Raji (cell line): ENCODE results near the gene PTPRM.

ENCODE experiments used
- POLR2A ChIP-seq: IDR thresholded peaks from 2 replicates; pipeline ENCODE4 v1.6.1; 2011; ENCODE audit warnings: low read depth, low read length, control low read depth; ENCODE audit not compliant: insufficient read depth

Gene PTPRM

GRCh38 chr18:7859122-7859521 lies 292.0 kb downstream of the PTPRM start:
- TF ChIP-seq POLR2A, result no peak

DNA sequence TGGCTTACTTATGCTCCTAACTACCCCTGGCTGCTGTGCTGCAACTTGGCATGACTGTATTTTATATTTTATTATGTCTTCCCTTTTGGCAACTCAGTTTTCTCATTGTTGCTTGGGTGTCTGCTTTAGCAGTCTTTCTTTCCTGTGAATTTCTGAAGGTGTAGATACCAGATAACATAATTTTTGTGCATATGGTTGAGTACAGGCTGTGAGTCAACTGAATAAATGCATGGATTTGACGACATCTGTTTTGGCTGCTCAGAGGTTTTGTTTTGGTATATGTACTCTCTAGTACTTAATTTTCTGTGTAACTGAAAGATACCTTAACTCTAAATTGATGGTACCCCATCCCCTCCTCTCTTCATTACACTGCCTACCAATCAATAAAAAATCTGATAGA lies 303.1 kb downstream of the PTPRM start:
- TF ChIP-seq POLR2A, result no peak

DNA sequence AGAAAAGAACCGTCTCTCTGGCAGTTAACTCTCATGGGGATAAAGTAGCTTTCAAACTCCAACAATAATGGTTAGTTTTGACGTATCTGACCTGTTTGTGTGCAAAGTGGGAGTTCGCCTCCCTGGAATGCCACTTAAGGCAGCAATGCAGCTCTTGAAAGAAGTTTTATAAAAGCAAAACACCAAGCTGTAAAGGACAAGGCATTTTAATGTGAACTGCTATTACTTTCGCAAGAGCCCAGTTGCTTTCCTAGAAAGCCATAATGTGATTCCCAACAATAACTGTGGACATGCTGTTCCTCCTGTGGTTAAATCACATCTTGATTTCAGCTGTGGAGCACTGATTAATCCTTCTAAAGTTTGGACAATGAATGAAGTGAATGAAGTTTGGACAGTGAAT lies 303.7 kb downstream of the PTPRM start:
- TF ChIP-seq POLR2A, result no peak

DNA sequence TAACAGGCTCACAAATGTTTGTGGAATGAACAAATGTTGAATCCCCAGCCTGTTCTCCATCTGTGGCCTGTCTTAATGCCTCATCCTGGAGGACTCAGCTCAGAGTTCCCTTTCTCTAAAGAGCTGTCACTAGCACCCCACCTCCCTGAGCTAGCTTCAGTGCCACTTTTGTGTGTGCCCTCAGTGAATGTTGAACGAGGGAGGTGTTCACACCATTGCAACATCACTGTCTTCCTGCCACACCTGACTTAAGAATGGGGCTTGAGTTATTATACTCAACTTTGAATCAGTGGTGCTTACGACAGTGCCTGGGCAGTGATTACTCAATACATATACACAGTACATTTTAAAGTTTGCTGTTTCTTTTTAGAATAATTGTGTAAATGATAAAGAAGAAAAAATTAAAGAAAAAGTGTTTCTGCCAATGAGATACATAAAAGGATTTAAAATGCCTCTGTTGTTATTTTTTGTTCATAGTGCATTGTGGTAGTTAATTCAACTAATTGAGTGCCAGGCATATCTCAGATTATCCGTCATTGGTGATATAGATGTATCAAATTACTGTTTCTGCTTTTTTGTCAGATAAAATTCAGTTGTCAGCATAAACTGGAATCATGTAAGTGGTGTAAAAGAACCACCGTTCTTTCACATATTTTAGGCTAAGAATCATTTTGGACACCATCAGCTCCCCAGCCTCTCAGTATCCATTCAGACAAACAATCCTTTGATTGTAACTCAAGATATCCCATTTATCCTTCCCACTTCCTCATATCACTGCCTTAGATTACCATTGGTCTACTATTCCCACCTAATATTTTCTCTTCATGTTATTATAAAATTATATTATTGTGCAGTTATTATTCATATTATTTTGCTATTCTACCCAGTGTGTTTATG lies 304.7 kb downstream of the PTPRM start:
- TF ChIP-seq POLR2A, result no peak

- TF ChIP-seq POLR2A, result no peak
Measured at GRCh38 chr18:7872569-7872968, 305.5 kb downstream of the PTPRM start.

DNA sequence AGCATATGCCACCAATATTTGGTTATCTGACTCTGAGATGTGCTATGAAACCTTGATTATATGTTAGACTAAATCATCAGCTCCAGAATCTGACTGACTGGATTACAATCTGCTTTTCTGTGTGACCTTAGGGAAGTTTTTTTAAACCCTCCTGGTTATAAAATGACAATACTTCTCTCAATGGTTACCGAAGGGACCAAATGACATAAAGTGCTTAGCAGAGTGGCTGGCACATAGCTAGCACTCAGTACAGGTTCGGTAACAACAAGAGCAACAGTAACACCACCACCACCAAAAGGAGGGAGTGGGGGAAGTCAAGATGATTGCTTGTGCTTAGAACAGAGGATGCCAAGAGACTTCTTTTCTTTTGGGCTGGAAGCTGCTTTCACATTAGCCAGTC lies 306.2 kb downstream of the PTPRM start:
- TF ChIP-seq POLR2A, result no peak

DNA sequence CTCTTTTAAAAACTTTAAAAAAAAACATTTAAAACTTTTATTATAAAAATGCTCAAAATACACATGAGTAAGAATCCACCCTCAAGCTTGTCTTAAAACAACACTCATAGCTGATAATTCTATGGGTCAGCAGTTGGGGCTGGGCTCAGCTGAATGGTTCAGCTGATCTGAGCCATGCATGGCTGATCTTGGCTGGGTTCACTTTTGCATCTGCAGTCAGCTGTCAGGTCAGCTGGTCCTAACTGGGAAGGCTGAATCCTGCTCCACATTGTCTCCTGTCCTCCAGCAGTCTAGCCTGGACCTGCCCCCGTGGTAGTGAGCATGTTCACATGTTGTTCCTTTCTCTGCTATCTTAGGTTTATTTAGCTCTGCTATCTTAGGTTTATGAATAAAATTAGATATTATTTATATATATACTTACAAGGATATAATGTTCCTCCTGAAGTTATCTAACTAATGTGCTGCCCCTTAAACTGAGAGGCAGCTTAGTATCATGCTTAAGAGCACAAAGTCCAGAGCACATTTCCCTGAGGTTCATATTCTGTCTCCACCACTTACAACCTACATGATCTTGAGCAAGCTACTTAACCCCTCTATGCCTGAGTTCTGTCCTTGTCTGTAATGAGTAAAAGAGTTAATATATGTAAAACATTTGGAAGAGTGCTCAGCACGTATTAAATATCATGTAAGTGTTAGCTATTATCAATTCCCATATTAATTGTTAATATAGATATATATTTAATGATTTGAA lies 309.4 kb downstream of the PTPRM start:
- no peak for TF ChIP-seq POLR2A

- TF ChIP-seq POLR2A, result no peak
Measured at GRCh38 chr18:7877609-7878008, 310.5 kb downstream of the PTPRM start.

DNA sequence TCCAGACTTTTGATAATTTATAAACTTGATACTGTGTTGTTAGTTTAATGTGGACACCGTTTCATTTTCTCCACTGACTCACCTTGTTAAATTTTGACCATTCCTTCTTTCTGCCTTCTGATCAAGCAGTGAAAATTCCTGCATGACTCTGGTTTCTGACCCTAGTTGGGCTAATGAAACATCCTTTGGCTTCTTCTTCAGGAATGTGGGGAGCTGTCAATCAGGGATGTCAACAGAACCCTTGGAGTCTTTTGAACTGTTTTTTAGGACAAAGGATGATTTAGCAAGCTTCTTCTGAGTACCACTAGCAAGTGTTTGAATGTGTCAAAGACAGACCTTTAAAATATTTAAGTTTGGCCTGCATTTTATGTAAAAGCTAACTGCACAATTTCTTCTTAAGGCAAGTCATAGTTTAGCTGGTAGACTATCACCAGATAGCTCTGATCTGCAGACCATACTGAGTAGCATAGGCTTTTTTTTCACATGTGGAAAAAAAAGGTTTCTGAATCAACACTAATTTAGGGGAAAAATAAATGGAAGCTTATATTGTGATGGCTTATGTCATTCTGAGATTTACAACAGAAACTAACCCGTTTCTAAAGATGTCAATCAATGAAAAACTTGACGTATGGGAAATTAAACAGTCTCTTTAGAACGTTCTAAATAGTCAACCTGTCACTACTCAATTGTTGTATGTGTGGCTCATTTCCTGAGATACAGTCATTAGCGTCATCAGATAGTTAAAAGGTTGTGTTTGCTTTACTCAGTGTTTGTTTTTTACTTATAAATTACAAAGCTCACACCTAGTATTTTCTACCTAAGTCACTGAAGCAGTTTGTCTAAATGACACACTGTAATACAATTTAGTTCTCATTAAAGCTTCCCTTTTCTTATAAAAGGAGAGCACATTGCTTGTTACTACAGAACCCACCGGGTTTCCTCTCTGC lies 311.4 kb downstream of the PTPRM start:
- no peak for TF ChIP-seq POLR2A

DNA sequence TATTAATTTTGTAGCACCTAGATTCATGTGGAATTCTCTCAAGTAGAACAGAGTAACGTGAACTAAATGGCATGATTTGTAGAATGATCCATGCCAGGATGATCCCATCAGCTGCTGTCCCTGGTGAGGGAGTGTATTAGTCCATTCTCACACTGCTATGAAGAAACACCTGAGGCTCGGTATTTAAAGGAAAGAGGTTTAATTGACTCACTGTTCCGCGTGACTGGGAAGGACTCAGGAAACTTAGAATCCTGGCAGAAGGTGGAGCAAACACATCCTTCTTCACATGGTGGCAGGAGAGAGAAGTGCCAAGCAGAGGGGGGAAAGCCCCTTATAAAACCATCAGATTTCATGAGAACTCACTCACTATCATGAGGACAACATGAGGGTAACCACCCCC lies 312.6 kb downstream of the PTPRM start:
- no peak for TF ChIP-seq POLR2A

DNA sequence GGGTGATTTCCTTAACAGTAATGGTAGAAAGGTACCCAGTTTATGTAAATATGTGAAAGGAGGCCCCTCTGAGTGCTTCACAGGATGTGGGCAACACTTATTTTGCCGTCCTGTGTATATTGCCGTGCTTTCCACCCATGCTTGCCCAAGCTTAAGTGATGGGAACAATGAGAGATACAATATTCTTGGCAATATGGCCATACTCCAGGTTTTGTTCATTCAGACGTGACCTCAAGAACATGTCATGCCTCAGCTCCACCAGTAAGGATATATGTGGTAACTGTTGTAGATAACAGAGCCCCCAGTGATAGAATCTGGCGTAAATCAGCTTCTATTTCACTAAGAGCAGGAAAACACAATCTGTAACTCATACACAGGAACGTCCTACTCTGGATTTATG lies 318.7 kb downstream of the PTPRM start:
- no peak for TF ChIP-seq POLR2A

DNA sequence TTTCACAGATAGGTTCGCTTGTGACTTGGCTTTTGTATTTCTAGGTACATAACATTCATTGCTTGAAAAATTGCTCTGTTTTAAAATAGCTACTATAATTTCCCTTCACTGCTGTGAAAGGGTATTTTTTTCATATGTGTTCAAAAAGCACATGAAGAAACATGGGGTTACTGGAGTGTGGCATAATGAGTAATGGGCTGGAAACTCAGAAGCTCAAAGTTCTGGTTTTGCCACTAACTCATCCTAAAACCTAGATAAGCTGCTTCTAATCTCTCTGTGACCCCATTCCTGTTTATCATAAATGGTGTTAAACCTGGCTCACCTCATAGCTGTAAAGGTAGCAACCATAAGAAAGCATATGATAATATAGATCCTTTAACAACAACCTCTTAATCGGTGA lies 319.3 kb downstream of the PTPRM start:
- no peak for TF ChIP-seq POLR2A

- no peak for TF ChIP-seq POLR2A
Measured at GRCh38 chr18:7889515-7889914, 322.4 kb downstream of the PTPRM start.

- TF ChIP-seq POLR2A, result no peak
Measured at GRCh38 chr18:7890075-7890474, 323.0 kb downstream of the PTPRM start.

- TF ChIP-seq POLR2A, result no peak
Measured at GRCh38 chr18:7892556-7892955, 325.4 kb downstream of the PTPRM start.

DNA sequence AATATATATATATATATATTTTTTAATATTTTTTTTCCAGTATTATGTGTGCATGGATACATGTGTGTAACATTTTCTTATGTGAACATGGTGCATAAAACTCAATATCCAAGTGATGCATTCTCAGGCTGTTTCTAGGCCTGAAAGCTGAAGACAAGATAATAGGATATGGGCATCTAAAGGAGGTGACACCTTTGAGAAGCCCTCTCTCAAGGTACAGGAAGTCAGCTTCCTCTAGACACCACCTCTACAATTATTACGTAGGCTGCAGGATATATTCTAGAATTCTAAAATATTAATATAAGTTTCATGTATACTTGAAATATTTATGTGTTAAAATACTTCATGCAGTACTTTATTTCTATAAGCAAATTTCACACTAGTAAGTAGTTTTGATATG lies 327.5 kb downstream of the PTPRM start:
- TF ChIP-seq POLR2A, result no peak

DNA sequence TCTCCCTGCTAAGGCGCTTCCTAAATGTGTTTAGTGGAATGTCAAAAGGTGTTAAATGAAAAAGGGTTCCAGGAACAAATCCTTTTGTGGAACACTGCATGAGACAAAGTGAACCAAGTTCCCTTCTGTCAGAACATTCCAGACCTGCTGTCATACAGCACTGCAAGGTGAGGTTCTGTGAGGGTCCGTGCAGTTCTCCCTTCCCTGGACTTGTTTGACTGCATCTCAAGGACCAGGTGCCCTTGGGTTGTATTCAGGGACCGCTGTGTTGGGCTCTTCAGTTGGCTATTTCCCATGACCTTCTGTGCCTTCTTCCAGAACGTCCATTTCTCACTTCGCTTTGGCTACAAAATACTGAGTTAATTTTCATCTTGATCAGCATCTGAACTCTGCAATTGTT lies 328.2 kb downstream of the PTPRM start:
- no peak for TF ChIP-seq POLR2A
